Trophoblast cell (in vitro differentiated cells and primary cell): ENCODE results near the gene TAF11.

ENCODE experiments used
- DNase-seq, 2 donors: peaks; one replicate each; pipeline ENCODE4 v3.0.0-alpha.2; 2016
- H2AFZ ChIP-seq: 2 replicates; pipeline ENCODE4 v1.6.1; 2013; ENCODE audit warnings: low read length, moderate library complexity, mild to moderate bottlenecking; ENCODE audit not compliant: insufficient read depth, poor library complexity
- H2AK5ac ChIP-seq: 2 replicates; pipeline ENCODE4 v1.6.1; 2013; ENCODE audit warnings: mild to moderate bottlenecking, low read length
- H2BK120ac ChIP-seq: 2 replicates; pipeline ENCODE4 v1.6.1; 2013; ENCODE audit warnings: low read length, mild to moderate bottlenecking, moderate library complexity; ENCODE audit not compliant: insufficient read depth, poor library complexity
- H2BK12ac ChIP-seq: 2 replicates; pipeline ENCODE4 v1.6.1; 2013; ENCODE audit warnings: mild to moderate bottlenecking, low read length, moderate library complexity
- H2BK5ac ChIP-seq: 2 replicates; pipeline ENCODE4 v1.6.1; 2013; ENCODE audit warnings: low read length, low read depth, moderate library complexity, mild to moderate bottlenecking; ENCODE audit not compliant: poor library complexity
- H3K14ac ChIP-seq: 2 replicates; pipeline ENCODE4 v1.6.1; 2013; ENCODE audit warnings: mild to moderate bottlenecking, low read length
- H3K18ac ChIP-seq: 2 replicates; pipeline ENCODE4 v1.6.1; 2013; ENCODE audit warnings: mild to moderate bottlenecking, low read length
- H3K23ac ChIP-seq: 2 replicates; pipeline ENCODE4 v1.6.1; 2013; ENCODE audit warnings: low read length
- H3K27ac ChIP-seq: 2 replicates; pipeline ENCODE4 v1.5.1; 2013; ENCODE audit warnings: low read depth, mild to moderate bottlenecking, inconsistent platforms, low read length, moderate library complexity
- H3K27me3 ChIP-seq: 2 replicates; pipeline ENCODE4 v1.6.1; 2013; ENCODE audit warnings: inconsistent platforms, mild to moderate bottlenecking, low read length, moderate library complexity; ENCODE audit not compliant: insufficient read depth
- H3K36me3 ChIP-seq, 2 experiments: 1 replicate in 1 of 2; 2 replicates in 1 of 2; pipeline ENCODE4 v1.6.1; 2013; ENCODE audit warnings: low read length in 2 of 2, mild to moderate bottlenecking in 2 of 2, moderate library complexity in 1 of 2; ENCODE audit not compliant: insufficient read depth in 2 of 2, control insufficient read depth in 1 of 2
- H3K4ac ChIP-seq: 2 replicates; pipeline ENCODE4 v1.6.1; 2013; ENCODE audit warnings: low read depth, mild to moderate bottlenecking, low read length, moderate library complexity
- H3K4me1 ChIP-seq, 2 experiments: 1 replicate in 1 of 2; 2 replicates in 1 of 2; pipeline ENCODE4 v1.6.1; 2013; ENCODE audit warnings: low read length in 2 of 2, mild to moderate bottlenecking in 2 of 2, moderate library complexity in 1 of 2; ENCODE audit not compliant: insufficient read depth in 2 of 2, control insufficient read depth in 1 of 2
- H3K4me2 ChIP-seq: 2 replicates; pipeline ENCODE4 v1.6.1; 2013; ENCODE audit warnings: inconsistent platforms, mild to moderate bottlenecking, low read length, moderate library complexity
- H3K4me3 ChIP-seq: 2 replicates; pipeline ENCODE4 v1.5.1; 2013; ENCODE audit warnings: mild to moderate bottlenecking, low read depth, low read length, inconsistent platforms
- H3K79me1 ChIP-seq: one replicate; pipeline ENCODE4 v1.6.1; 2013; ENCODE audit warnings: low read length
- H3K79me2 ChIP-seq: 2 replicates; pipeline ENCODE4 v1.6.1; 2013; ENCODE audit warnings: low read length, mild to moderate bottlenecking; ENCODE audit not compliant: control insufficient read depth, insufficient read depth, poor library complexity
- H3K9ac ChIP-seq: 2 replicates; pipeline ENCODE4 v1.6.1; 2013; ENCODE audit warnings: mild to moderate bottlenecking, low read length
- H3K9me3 ChIP-seq: 2 replicates; pipeline ENCODE4 v1.6.1; 2013; ENCODE audit warnings: low read depth, mild to moderate bottlenecking, control low read depth, inconsistent platforms, low read length; ENCODE audit not compliant: insufficient read depth
- H4K12ac ChIP-seq: 2 replicates; pipeline ENCODE4 v1.6.1; 2013; ENCODE audit warnings: low read depth, mild to moderate bottlenecking, low read length, moderate library complexity
- H4K8ac ChIP-seq: 2 replicates; pipeline ENCODE4 v1.6.1; 2013; ENCODE audit warnings: low read depth, mild to moderate bottlenecking, low read length, moderate library complexity
- H4K91ac ChIP-seq: one replicate; pipeline ENCODE4 v1.6.1; 2013; ENCODE audit warnings: low read depth, mild to moderate bottlenecking, low read length, moderate library complexity
- WGBS: extraction: QIAGEN DNeasy Blood & Tissue Kit; methylation state at CpG from one replicate; pipeline ENCODE4 v1.1.7; 2013; ENCODE audit warnings: missing lambda C conversion rate; ENCODE audit not compliant: insufficient read length, insufficient coverage; ENCODE audit errors: extremely low coverage; 5-methylcytosine and 5-hydroxymethylcytosine counted together

TAF11 gene

DNA sequence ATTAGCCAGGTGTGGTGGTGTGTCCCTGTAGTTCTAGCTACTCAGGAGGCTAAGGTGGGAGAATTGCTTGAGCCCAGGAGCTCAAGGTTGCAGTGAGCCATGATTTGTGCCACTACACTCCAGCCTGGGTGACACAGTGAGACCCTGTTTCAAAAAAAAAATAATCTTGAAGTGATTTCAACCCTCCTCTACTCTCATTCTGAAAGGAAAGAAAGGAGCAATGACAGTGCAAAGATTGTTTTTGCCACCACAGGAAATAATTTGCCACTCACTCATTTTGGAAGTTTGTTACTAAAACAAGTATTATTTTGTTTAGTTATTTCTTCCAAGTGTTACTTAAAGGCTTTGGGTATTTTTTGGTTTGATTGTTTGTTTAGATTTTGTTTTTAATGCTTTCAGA, 50.3 kb downstream of the TAF11 start:
- no peaks in the 10 kb centered on the region for H3K27me3 ChIP-seq
- H4K8ac ChIP-seq = no peak overlapping the region
- H3K36me3 ChIP-seq = peaks cover 2 to 9% of the 10 kb centered on the region in 2 experiments

DNA sequence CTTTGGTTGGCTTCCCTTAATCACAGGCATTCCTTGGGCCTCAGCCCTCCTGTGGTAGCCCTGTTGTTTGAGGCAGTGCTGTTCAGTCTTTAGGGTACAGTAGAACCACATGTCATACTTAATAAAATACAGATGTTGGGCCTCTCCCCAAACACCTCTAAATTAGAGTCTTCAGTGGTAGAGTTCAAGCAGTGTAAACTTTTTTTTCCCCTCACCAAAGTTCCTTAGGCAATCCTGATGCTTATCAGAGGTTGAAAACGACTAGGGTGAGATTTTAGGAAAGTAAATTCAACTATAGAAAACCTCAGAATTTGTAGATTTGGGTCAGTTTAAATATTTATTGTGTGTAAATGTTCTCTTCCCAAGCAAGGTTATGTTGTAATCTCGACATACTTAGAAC, 51.4 kb downstream of the TAF11 start:
- peak overlapping the region; percentile 21 for H2BK120ac ChIP-seq
- peak overlapping the region; percentile 78 for H4K91ac ChIP-seq
- no CpG with 5 or more reads among the region's 2 CpGs for WGBS
- no peak overlapping the region for H3K9ac ChIP-seq
- H3K4me3 ChIP-seq = no peak overlapping the region
- no peak overlapping the region for H3K27ac ChIP-seq
- no peak overlapping the region for H3K23ac ChIP-seq
- no peak for DNase-seq
- H2BK12ac ChIP-seq = no peak overlapping the region
- H3K9me3 ChIP-seq = no peaks in the 10 kb centered on the region
- no peak overlapping the region for H2AK5ac ChIP-seq
- H2BK5ac ChIP-seq = no peak overlapping the region
- H3K79me2 ChIP-seq = peaks cover 2% of the 10 kb centered on the region
- no peak overlapping the region for H3K4me2 ChIP-seq
- H3K4me1 ChIP-seq = peaks cover 14 to 15% of the 10 kb centered on the region in 2 experiments
- H4K12ac ChIP-seq = no peak overlapping the region
- H3K79me1 ChIP-seq = peaks cover 7% of the 10 kb centered on the region
- no peak overlapping the region for H3K4ac ChIP-seq
- H3K27me3 ChIP-seq = no peaks in the 10 kb centered on the region
- H4K8ac ChIP-seq = peak overlapping the region; percentile 3
- no peak overlapping the region for H2AFZ ChIP-seq
- H3K36me3 ChIP-seq = peaks cover 2 to 9% of the 10 kb centered on the region in 2 experiments
- H3K14ac ChIP-seq = peak overlapping the region; percentile 3
- no peak overlapping the region for H3K18ac ChIP-seq

More for the DNA sequence above, 50.3 kb downstream of the TAF11 start:
- Histone ChIP-seq H3K9me3 (no peaks in the 10 kb centered on the region), H3K79me2 (peaks cover 2% of the 10 kb centered on the region), H2AFZ (no peak overlapping the region), H2BK12ac (no peak overlapping the region), H3K4me2 (no peak overlapping the region), H2AK5ac (no peak overlapping the region), H3K4me1 (peaks cover 14 to 15% of the 10 kb centered on the region in 2 experiments), H3K9ac (no peak overlapping the region), H4K91ac (no peak overlapping the region), H3K27ac (no peak overlapping the region), H3K79me1 (peaks cover 7% of the 10 kb centered on the region), H3K14ac (no peak overlapping the region), H2BK120ac (no peak overlapping the region), H4K12ac (no peak overlapping the region), H3K4ac (no peak overlapping the region), H2BK5ac (no peak overlapping the region), H3K4me3 (no peak overlapping the region), H3K18ac (no peak overlapping the region), H3K23ac (no peak overlapping the region)
- DNase-seq = no peak

DNA sequence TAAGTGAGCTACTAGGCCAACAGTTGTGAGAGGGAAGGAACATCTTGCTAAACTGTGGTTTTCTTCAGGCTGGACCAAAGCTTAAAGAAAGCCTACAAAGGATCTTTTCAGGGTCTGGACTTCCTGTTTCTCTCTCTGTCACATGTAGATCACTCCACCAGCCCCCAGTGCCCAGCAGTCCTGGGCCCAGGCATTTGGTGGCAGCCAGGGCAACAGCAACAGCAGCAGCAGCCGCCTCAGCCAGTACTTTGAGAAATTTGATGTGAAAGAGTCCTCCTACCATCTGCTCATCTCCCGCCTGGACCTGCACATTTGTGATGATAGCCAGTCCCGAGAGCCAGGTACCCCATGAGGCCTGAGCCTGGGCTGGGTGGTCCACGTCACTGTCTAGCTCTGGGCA, 51.8 kb downstream of the TAF11 start:
- peaks cover 2% of the 10 kb centered on the region for H3K79me2 ChIP-seq
- H2BK5ac ChIP-seq = peak overlapping the region; percentile 49
- H2BK12ac ChIP-seq = peak overlapping the region; percentile 3
- H3K14ac ChIP-seq = peak overlapping the region; percentile 3
- no peak overlapping the region for H4K12ac ChIP-seq
- peaks cover 14 to 15% of the 10 kb centered on the region in 2 experiments for H3K4me1 ChIP-seq
- peak overlapping the region; percentile 21 for H2BK120ac ChIP-seq
- peaks cover 7% of the 10 kb centered on the region for H3K79me1 ChIP-seq
- H3K4me3 ChIP-seq = no peak overlapping the region
- DNase-seq = no peak
- peak overlapping the region; percentile 52 for H3K18ac ChIP-seq
- no peaks in the 10 kb centered on the region for H3K27me3 ChIP-seq
- no peak overlapping the region for H3K4me2 ChIP-seq
- H2AFZ ChIP-seq = no peak overlapping the region
- H3K9ac ChIP-seq = no peak overlapping the region
- H2AK5ac ChIP-seq = peak overlapping the region; percentile 61
- H3K36me3 ChIP-seq = peaks cover 2 to 9% of the 10 kb centered on the region in 2 experiments
- no peak overlapping the region for H3K4ac ChIP-seq
- H4K91ac ChIP-seq = peak overlapping the region; percentile 78
- H4K8ac ChIP-seq = peak overlapping the region; percentile 3
- H3K23ac ChIP-seq = no peak overlapping the region
- WGBS = no CpG with 5 or more reads among the region's 4 CpGs
- H3K9me3 ChIP-seq = no peaks in the 10 kb centered on the region
- peak overlapping the region; percentile 19 for H3K27ac ChIP-seq

DNA sequence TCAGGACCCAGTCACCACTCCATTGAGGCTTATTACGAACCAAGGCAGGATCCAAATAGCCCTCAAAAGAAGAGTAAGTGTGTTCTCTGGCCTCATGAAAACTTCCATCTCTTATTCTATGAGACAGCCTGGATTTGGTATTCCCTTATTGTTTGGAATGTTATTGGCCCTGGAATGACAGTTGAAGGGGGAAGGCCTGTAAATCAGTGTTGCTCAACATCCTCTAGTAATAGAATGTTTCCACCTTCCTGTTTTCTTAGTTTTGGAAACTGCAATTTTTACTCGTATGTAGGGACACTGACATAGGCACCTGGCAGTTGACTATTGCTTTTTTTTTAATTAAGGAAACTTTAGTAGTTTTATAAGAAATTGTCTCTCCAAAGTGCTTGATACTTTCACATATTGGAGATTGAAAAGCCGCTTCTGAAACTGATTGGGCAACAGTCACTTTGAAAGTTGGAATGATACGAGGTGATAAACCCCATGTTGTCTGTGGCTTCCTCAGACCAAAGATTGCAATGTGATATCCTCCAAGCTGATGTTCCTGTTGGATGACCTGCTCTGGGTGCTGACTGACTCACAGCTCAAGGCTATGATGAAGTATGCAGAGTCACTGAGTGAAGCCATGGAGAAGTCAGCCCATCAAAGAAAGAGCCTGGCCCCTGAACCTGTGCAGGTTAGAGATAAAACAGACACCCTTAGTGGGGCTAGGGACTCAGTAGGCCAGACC, 52.9 kb downstream of the TAF11 start:
- Histone ChIP-seq H3K14ac (no peak overlapping the region), H3K79me1 (peaks cover 7% of the 10 kb centered on the region), H2BK12ac (no peak overlapping the region), H3K9me3 (no peaks in the 10 kb centered on the region), H3K4me3 (no peak overlapping the region), H2BK120ac (no peak overlapping the region), H4K8ac (no peak overlapping the region), H3K79me2 (peaks cover 2% of the 10 kb centered on the region), H3K27me3 (no peaks in the 10 kb centered on the region), H3K4me2 (no peak overlapping the region), H3K18ac (no peak overlapping the region), H3K9ac (no peak overlapping the region), H2AFZ (no peak overlapping the region), H4K91ac (no peak overlapping the region), H2AK5ac (no peak overlapping the region), H3K36me3 (peaks cover 2 to 9% of the 10 kb centered on the region in 2 experiments), H3K4ac (no peak overlapping the region), H4K12ac (no peak overlapping the region), H3K4me1 (peaks cover 14 to 15% of the 10 kb centered on the region in 2 experiments), H2BK5ac (no peak overlapping the region), H3K23ac (no peak overlapping the region), H3K27ac (peak overlapping the region; percentile 59)
- DNase-seq = peak; percentile 76 to 90
- no CpG with 5 or more reads among the region's 4 CpGs for whole genome bisulfite sequencing
